CD4-positive, alpha-beta T cell treated with Interleukin-15 for 1 hour (primary cell): ENCODE data around the gene ASTE1.
"Not testable (repeated sequence)": the region's sequence is repeated elsewhere in the genome, so short reads cannot be mapped to it uniquely, and the experiment has no call there.

Source experiments
- DNase-seq: peaks from one replicate; pipeline ENCODE4 v3.0.0-alpha.2; 2020

The ASTE1 gene

GRCh38 chr3:131007782-131008181, 18.8 kb downstream of the ASTE1 start:
- DNase-seq: no peak

GRCh38 chr3:131007256-131007655, 19.4 kb downstream of the ASTE1 start:
- no peak for DNase-seq

GRCh38 chr3:131004603-131005002, 22.0 kb downstream of the ASTE1 start:
- DNase-seq: no peak

- DNase-seq: no peak
These were observed 25.6 kb downstream of the ASTE1 start for GRCh38 chr3:131001071-131001470.

- DNase-seq: no peak
These were observed 29.3 kb downstream of the ASTE1 start for GRCh38 chr3:130997289-130997688.

GRCh38 chr3:130992344-130992743, 34.3 kb downstream of the ASTE1 start:
- DNase-seq: no peak

GRCh38 chr3:130991126-130991525, 35.5 kb downstream of the ASTE1 start:
- DNase-seq: no peak

GRCh38 chr3:130990282-130990681, 36.3 kb downstream of the ASTE1 start:
- DNase-seq: no peak

- no peak for DNase-seq
These were observed 45.2 kb downstream of the ASTE1 start for GRCh38 chr3:130981469-130981868.

- no peak for DNase-seq
These were observed 47.5 kb downstream of the ASTE1 start for GRCh38 chr3:130979117-130979516.

- DNase-seq: no peak
These were observed 49.9 kb downstream of the ASTE1 start for GRCh38 chr3:130976706-130977105.

GRCh38 chr3:130975251-130975650, 51.4 kb downstream of the ASTE1 start:
- no peak for DNase-seq

- no peak for DNase-seq
These were observed 52.4 kb downstream of the ASTE1 start for GRCh38 chr3:130974201-130974600.

GRCh38 chr3:130973406-130973805, 53.2 kb downstream of the ASTE1 start:
- no peak for DNase-seq

- not testable (repeated sequence) for DNase-seq
These were observed 54.0 kb downstream of the ASTE1 start for GRCh38 chr3:130972592-130972991.

GRCh38 chr3:130971208-130971607, 55.4 kb downstream of the ASTE1 start:
- no peak for DNase-seq

GRCh38 chr3:130969621-130970020, 57.0 kb downstream of the ASTE1 start:
- no peak for DNase-seq

GRCh38 chr3:130968221-130968620, 58.4 kb downstream of the ASTE1 start:
- no peak for DNase-seq

GRCh38 chr3:130967281-130967680, 59.3 kb downstream of the ASTE1 start:
- DNase-seq: no peak

- DNase-seq: no peak
These were observed 62.7 kb downstream of the ASTE1 start for GRCh38 chr3:130963878-130964277.
